ENCODE results near the gene DNAJC21. TPM values are rescaled to one million over a fixed set of nuclear protein-coding genes. Genes with fewer than 3 reads are reported as not detected.
A peak's percentile ranks its signal among the peaks of the same experiment; 100 is the strongest.

The DNAJC21 gene
- total and polyA plus RNA-seq, 10 of the 15 experiments (the other 5 are each of a cell fraction or from before 2014, with no cell fraction given) = 9.2 to 53.5 (median 23.7) TPM

DNA sequence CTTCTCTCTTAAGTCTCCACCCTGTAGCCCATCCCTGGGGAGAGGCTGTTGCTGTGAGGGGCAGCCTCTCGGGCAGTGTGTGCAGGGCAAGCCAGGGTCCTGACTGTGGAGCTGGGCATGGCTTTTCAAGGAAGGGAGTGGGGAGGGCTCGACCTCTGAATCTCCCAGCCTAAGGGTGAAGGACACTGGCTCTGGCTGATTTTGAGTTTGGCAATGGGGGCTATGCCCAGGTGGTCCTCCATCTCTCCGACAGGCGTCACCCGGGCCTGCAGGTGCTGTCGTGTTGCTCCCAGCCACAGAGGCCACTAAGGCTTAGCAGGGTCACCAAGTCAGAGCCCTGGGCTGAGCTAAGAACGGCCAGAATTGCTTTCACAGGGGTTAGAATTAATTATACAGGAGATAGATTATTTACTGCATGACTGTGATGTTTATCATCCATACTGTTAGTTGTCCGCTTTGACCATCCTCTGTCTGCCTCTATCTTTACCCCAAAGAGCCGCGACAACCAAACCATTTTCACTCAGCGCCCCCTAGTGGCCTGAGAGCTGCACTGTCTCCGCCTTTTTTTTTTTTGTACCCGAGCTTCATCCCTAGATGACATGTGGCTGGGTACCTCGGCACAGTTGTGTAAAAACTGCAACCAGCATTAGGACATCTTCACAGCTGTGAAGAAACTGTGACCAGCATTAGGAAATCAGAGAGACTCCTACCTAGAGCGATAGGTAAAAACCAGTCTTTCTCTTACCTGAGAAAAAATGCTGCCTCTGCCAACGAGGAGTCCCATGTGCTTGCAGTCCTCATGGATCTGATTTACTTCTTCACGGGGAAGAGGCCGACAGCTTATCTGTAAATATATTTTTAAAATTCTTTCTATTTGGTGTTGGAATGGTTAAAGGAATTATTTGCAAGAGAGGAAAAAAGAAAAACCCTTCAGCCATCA, 73.9 kb downstream of the DNAJC21 start:
- in situ Hi-C loops (cut with MboI) = no loop called here
- no peak overlapping the region for H3K4me2 ChIP-seq (ENCODE audit: control insufficient read depth, insufficient read depth)
- no peaks in the 10 kb centered on the region for H3K36me3 ChIP-seq (ENCODE audit: control insufficient read depth in 2 of 2, insufficient read depth in 2 of 2, low read length in 1 of 2)
- FAIRE-seq (peak; percentile 80), ATAC-seq (peak; percentile 91), DNase-seq (ENCODE audit: low read depth, low spot score) (peak; percentile 9)
- no TSS peak for BruUV-seq (replicated peaks)
- no peaks in the 10 kb centered on the region for H3K27me3 ChIP-seq (replicated peaks in 1 of 2; ENCODE audit: control insufficient read depth in 2 of 2, insufficient read depth in 2 of 2, low read length in 1 of 2)
- H3K4me3 ChIP-seq = no peak overlapping the region
- no peaks in the 10 kb centered on the region for H4K20me1 ChIP-seq (ENCODE audit: control insufficient read depth, insufficient read depth)
- H3K4me1 ChIP-seq (ENCODE audit: control insufficient read depth, insufficient read depth, low read length) = 0 out of 2 replicates have a peak, but pooled peaks cover 5% of the 10 kb centered on the region
- H2AFZ ChIP-seq (ENCODE audit: control insufficient read depth, low read depth, low read length) = no peak overlapping the region
- H3K9ac ChIP-seq (ENCODE audit: control insufficient read depth, insufficient read depth, low read length) = no peak overlapping the region
- ChIA-PET RAD21 (ENCODE audit: unreplicated experiment) (interaction anchor here (0.7 to 6.6 kb wide), 20 partner anchors 24 to 596 kb away, joined by 3 to 123 read pairs (median 4); partner anchors contain the start of genes BRIX1, DNAJC21 and RAD1), POLR2A (interaction anchor here (1.2 kb wide), 1 partner anchor 25 kb away, joined by 4 read pairs; no protein-coding TSS in a partner anchor), SMC1A (ENCODE audit: uncharacterized antibody, unreplicated experiment) (interaction anchor here (0.6 to 5.5 kb wide), 24 partner anchors 8 to 1668 kb away, joined by 3 to 121 read pairs (median 4); partner anchors contain the start of genes BRIX1 and RAD1), CTCF (interaction anchor here (0.5 to 5.0 kb wide), 48 partner anchors 9 to 1006 kb away, joined by 3 to 185 read pairs (median 5); partner anchors contain the start of genes BRIX1, DNAJC21 and RAD1)
- intact Hi-C loops (cut with micrococcal nuclease; ENCODE audit: unreplicated experiment) = loop anchor here (1.0 to 10.0 kb wide), 4 partner anchors 45 to 518 kb away; partner anchors contain the start of genes BRIX1 and RAD1
- no peaks in the 10 kb centered on the region for H3K9me3 ChIP-seq (replicated peaks; ENCODE audit: control insufficient read depth, insufficient read depth, low read length)
- TF ChIP-seq RAD21 (IDR thresholded peaks at IDR 0.05; ENCODE audit: insufficient read depth, low read depth, low read length) (peak; percentile 91), SMC3 (IDR thresholded peaks at IDR 0.05; ENCODE audit: borderline replicate concordance, low read length) (peak; percentile 88), ZNF384 (IDR thresholded peaks at IDR 0.05; ENCODE audit: borderline replicate concordance, low read depth, low read length) (peak; percentile 95), CEBPB (IDR thresholded peaks at IDR 0.05; ENCODE audit: borderline replicate concordance in 1 of 2, low read depth in 2 of 2, low read length in 2 of 2) (no peak), NRF1 (conservative IDR thresholded peaks at IDR 0.05; ENCODE audit: low read depth, low read length) (no peak), YY1 (IDR thresholded peaks at IDR 0.05; ENCODE audit: low read depth, low read length) (peak; percentile 49; the same call in 1 of the 2 replicates)
- TF ChIP-seq, protein P1, sequence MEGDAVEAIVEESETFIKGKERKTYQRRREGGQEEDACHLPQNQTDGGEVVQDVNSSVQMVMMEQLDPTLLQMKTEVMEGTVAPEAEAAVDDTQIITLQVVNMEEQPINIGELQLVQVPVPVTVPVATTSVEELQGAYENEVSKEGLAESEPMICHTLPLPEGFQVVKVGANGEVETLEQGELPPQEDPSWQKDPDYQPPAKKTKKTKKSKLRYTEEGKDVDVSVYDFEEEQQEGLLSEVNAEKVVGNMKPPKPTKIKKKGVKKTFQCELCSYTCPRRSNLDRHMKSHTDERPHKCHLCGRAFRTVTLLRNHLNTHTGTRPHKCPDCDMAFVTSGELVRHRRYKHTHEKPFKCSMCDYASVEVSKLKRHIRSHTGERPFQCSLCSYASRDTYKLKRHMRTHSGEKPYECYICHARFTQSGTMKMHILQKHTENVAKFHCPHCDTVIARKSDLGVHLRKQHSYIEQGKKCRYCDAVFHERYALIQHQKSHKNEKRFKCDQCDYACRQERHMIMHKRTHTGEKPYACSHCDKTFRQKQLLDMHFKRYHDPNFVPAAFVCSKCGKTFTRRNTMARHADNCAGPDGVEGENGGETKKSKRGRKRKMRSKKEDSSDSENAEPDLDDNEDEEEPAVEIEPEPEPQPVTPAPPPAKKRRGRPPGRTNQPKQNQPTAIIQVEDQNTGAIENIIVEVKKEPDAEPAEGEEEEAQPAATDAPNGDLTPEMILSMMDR (IDR thresholded peaks at IDR 0.05 in 2 of 3, conservative IDR thresholded peaks at IDR 0.05 in 1 of 3; ENCODE audit: control insufficient read depth in 2 of 3, extremely low read depth in 1 of 3, insufficient read depth in 1 of 3, low read depth in 3 of 3, low read length in 3 of 3) = peak; percentile 84 to 93 (median 91); a peak in 5 of 6 replicates
- H3K27ac ChIP-seq (ENCODE audit: control insufficient read depth, insufficient read depth) = no peak overlapping the region
- 24% methylated on average over 18 of the region's 18 CpGs for WGBS (ENCODE audit: insufficient coverage, insufficient replicate concordance, low lambda C conversion rate, missing lambda C conversion rate)
- H3K79me2 ChIP-seq (ENCODE audit: control insufficient read depth, insufficient read depth, low read length) = no peaks in the 10 kb centered on the region
